Kidney (tissue), 14 donors: Measurements from ENCODE around the gene NDOR1. TPM values are rescaled to one million over a fixed set of nuclear protein-coding genes. Genes with fewer than 3 reads are reported as not detected.

Source experiments
- DNase-seq, 5 donors: peaks; one replicate each; pipeline ENCODE4 v3.0.0-alpha.2; 2013 to 2020
- FAIRE-seq: peaks from 2 replicates; lab custom pipeline; 2012; peaks lifted over from hg19 to GRCh38; lab: Jason Lieb, UNC
- H3K27ac ChIP-seq, 2 donors: one replicate each; pipeline ENCODE4 v1.7.0; 2013; ENCODE audit warnings: low read depth in 2 of 2, low read length in 2 of 2, inconsistent platforms in 1 of 2
- H3K27me3 ChIP-seq: one replicate; pipeline ENCODE4 v1.7.1; 2013; ENCODE audit warnings: low read length, inconsistent platforms; ENCODE audit not compliant: control insufficient read depth, insufficient read depth
- H3K36me3 ChIP-seq, 3 donors: one replicate each; pipeline versions ENCODE4 v1.7.0 to v1.7.1; 2013; ENCODE audit warnings: low read length in 3 of 3, control low read depth in 1 of 3, inconsistent platforms in 1 of 3; ENCODE audit not compliant: insufficient read depth in 3 of 3, control insufficient read depth in 2 of 3
- H3K4me1 ChIP-seq, 3 donors: one replicate each; pipeline versions ENCODE4 v1.7.0 to v1.7.1; 2013; ENCODE audit warnings: low read length in 3 of 3, inconsistent platforms in 1 of 3, low read depth in 1 of 3; ENCODE audit not compliant: control insufficient read depth in 2 of 3, insufficient read depth in 2 of 3
- H3K4me3 ChIP-seq, 3 donors: one replicate each; pipeline versions ENCODE4 v1.7.0 to v1.8.1; 2013; ENCODE audit warnings: low read length in 3 of 3, control low read depth in 1 of 3, inconsistent platforms in 1 of 3
- H3K9ac ChIP-seq, 3 donors: one replicate each; pipeline versions ENCODE4 v1.7.0 to v1.7.1; 2013; ENCODE audit warnings: low read length in 3 of 3, control low read depth in 1 of 3, inconsistent platforms in 1 of 3
- H3K9me3 ChIP-seq, 3 donors: one replicate each; pipeline versions ENCODE4 v1.7.0 to v1.7.1; 2013; ENCODE audit warnings: low read length in 3 of 3, control low read depth in 1 of 3, inconsistent platforms in 1 of 3; ENCODE audit not compliant: control insufficient read depth in 2 of 3, insufficient read depth in 1 of 3
- CTCF ChIP-seq: IDR thresholded peaks from 3 replicates; pipeline ENCODE4 v1.5.1; 2012; ENCODE audit warnings: mild to moderate bottlenecking, moderate library complexity, borderline replicate concordance; ENCODE audit not compliant: insufficient read depth; ENCODE audit errors: extremely low read depth
- intact Hi-C: fragments of 100-400 bp; cut with DNase I; formaldehyde crosslinking; loops from one replicate; pipeline ENCODE4 v1.11.1; 2022
- polyA plus RNA-seq: library from polyadenylated mRNA; stranded (reverse); fragments of 350-450 nt; fragmentation: Illumina TruSeq; extraction: RNeasy Lipid Tissue Mini Kit (QIAGEN cat#74804); gene quantifications from one replicate; pipeline ENCODE4 v1.2.3, GENCODE V29; 2014; ENCODE audit warnings: low read depth, low replicate concordance; ENCODE audit not compliant: insufficient read depth
- total RNA-seq: library from RNA; stranded (reverse); fragmentation: NEBNext Ultra II Directional; extraction: Animal tissue kit (Norgen Biotek cat#: 25700); gene quantifications from one replicate; pipeline ENCODE4 v1.2.1, GENCODE V29; 2021
- donor health status: control.
- donor health status: control.
- donor health status: control.
- donor health status: control.
- donor health status: control.
- donor health status: DM: yes; HTN: yes; CAD: no.
- donor health status: Normal renal cell carcinoma (clear cell type).

Gene NDOR1
- total and polyA plus RNA-seq, 2 donors from 2014 or later = 5.9 to 17.8 TPM

- H3K4me3 ChIP-seq = no peak overlapping the region
- intact Hi-C loops = no loop called here
- FAIRE-seq (no peak), DNase-seq (no peak)
- H3K27ac ChIP-seq = no peak overlapping the region
- TF ChIP-seq CTCF = no peak
- peaks cover 3 to 55% (median 29%) of the 10 kb centered on the region in 3 donors for H3K4me1 ChIP-seq
- H3K36me3 ChIP-seq = peaks cover 0 to 9% (median 4%) of the 10 kb centered on the region in 3 donors
- H3K9ac ChIP-seq = no peak overlapping the region
- no peaks in the 10 kb centered on the region for H3K9me3 ChIP-seq
- no peaks in the 10 kb centered on the region for H3K27me3 ChIP-seq
These were observed 13.6 kb upstream of the NDOR1 start for GRCh38 chr9:137191691-137192447.

GRCh38 chr9:137192448-137192780, 13.1 kb upstream of the NDOR1 start:
- peaks cover 0 to 50% (median 24%) of the 10 kb centered on the region in 3 donors for H3K4me1 ChIP-seq
- intact Hi-C loops = no loop called here

GRCh38 chr9:137192859-137193258, 12.6 kb upstream of the NDOR1 start:
- Histone ChIP-seq H3K27me3 (no peaks in the 10 kb centered on the region), H3K9me3 (no peaks in the 10 kb centered on the region), H3K4me3 (no peak overlapping the region), H3K27ac (no peak overlapping the region), H3K36me3 (peaks cover 0 to 9% (median 4%) of the 10 kb centered on the region in 3 donors), H3K9ac (no peak overlapping the region), H3K4me1 (peaks cover 0 to 50% (median 21%) of the 10 kb centered on the region in 3 donors)
- no peak for TF ChIP-seq CTCF
- intact Hi-C loops = no loop called here
- DNase-seq (no peak), FAIRE-seq (no peak)

More at GRCh38 chr9:137192448-137192780, 13.1 kb upstream of the NDOR1 start:
- no peaks in the 10 kb centered on the region for H3K9me3 ChIP-seq
- H3K36me3 ChIP-seq = peaks cover 0 to 9% (median 4%) of the 10 kb centered on the region in 3 donors
- no peak overlapping the region for H3K4me3 ChIP-seq
- no peak for FAIRE-seq
- no peak overlapping the region for H3K27ac ChIP-seq
- no peaks in the 10 kb centered on the region for H3K27me3 ChIP-seq
- no peak for TF ChIP-seq CTCF
- H3K9ac ChIP-seq = no peak overlapping the region
- DNase-seq = no peak
